Naive B cell (primary cell): Measurements from ENCODE around the gene PHACTR4. TPM values are rescaled to one million over a fixed set of nuclear protein-coding genes. Genes with fewer than 3 reads are reported as not detected.
A peak's percentile ranks its signal among the peaks of the same experiment; 100 is the strongest.
"Not testable (repeated sequence)": the region's sequence is repeated elsewhere in the genome, so short reads cannot be mapped to it uniquely, and the experiment has no call there.

Experiments used
- ATAC-seq, 2 donors: fragments of 150-1000 bp; cut with Tn5 transposase; 2 replicates each; pipeline ENCODE4 v1.10.0; 2021; ENCODE audit warnings: low read depth in 2 of 2, mild to moderate bottlenecking in 2 of 2, moderate library complexity in 2 of 2
- DNase-seq: peaks from one replicate; pipeline ENCODE4 v3.0.0; 2022
- H3K27ac Mint-ChIP-seq, 6 donors: one replicate each; pipeline ENCODE4 v1.8.0; 2020 to 2022; ENCODE audit warnings: mild to moderate bottlenecking in 6 of 6, mixed read lengths in 6 of 6, moderate library complexity in 5 of 6, inconsistent platforms in 2 of 6
- H3K27me3 Mint-ChIP-seq, 3 donors: one replicate each; pipeline ENCODE4 v1.8.0; 2021 to 2022; ENCODE audit warnings: mixed read lengths in 3 of 3, mild to moderate bottlenecking in 1 of 3
- H3K36me3 Mint-ChIP-seq, 2 donors: one replicate each; pipeline ENCODE4 v1.8.0; 2020 to 2022; ENCODE audit warnings: mixed read lengths in 2 of 2, inconsistent platforms in 1 of 2, mild to moderate bottlenecking in 1 of 2
- H3K4me1 Mint-ChIP-seq, 3 donors: one replicate each; pipeline ENCODE4 v1.8.0; 2020 to 2022; ENCODE audit warnings: mixed read lengths in 3 of 3, inconsistent platforms in 1 of 3, mild to moderate bottlenecking in 1 of 3, moderate library complexity in 1 of 3
- H3K4me3 Mint-ChIP-seq, 8 donors: one replicate each; pipeline ENCODE4 v1.8.0; 2020 to 2022; ENCODE audit warnings: mild to moderate bottlenecking in 8 of 8, mixed read lengths in 8 of 8, moderate library complexity in 8 of 8, inconsistent platforms in 2 of 8
- H3K9me3 Mint-ChIP-seq, 7 donors: one replicate each; pipeline ENCODE4 v1.8.0; 2020 to 2022; ENCODE audit warnings: mixed read lengths in 7 of 7, mild to moderate bottlenecking in 5 of 7, inconsistent platforms in 2 of 7, moderate library complexity in 1 of 7
- polyA plus RNA-seq, 6 donors: library from polyadenylated mRNA; unstranded; fragments of 300-500 nt; fragmentation: Illumina TruSeq; gene quantifications; one replicate each; pipeline ENCODE4 v1.2.3, GENCODE V29; 2021; ENCODE audit warnings: low read depth in 6 of 6

Gene PHACTR4
- polyA plus RNA-seq, 6 donors from 2014 or later = 6.9 to 23.0 (median 9.5) TPM; not detected in 1

DNA sequence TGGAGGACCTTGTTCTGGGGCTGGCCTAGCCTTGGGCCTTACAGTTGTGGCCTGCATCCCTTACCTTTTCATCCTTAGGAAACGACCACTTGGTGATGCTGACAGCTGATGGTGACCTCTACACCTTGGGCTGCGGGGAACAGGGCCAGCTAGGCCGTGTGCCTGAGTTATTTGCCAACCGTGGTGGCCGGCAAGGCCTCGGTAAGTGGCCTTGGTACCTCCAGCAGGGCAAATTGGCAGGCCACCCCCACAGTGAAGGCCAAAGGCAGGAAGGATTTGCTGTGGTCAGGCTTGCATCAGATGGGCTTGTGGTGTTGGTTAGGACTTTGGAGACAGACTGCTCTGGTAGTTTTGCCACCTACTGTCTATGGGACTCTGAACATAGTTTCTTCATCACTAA lies 165.6 kb downstream of the PHACTR4 start:
- Mint-ChIP-seq H3K4me1 (peaks cover 0 to 2% (median 0%) of the 10 kb centered on the region in 3 donors), H3K4me3 (no peak overlapping the region), H3K27ac (peak overlapping the region in 1 of 6 donors; percentile 22), H3K27me3 (no peaks in the 10 kb centered on the region), H3K9me3 (no peaks in the 10 kb centered on the region), H3K36me3 (peaks cover 7 to 10% of the 10 kb centered on the region in 2 donors)
- DNase-seq = no peak
- ATAC-seq = no peak

DNA sequence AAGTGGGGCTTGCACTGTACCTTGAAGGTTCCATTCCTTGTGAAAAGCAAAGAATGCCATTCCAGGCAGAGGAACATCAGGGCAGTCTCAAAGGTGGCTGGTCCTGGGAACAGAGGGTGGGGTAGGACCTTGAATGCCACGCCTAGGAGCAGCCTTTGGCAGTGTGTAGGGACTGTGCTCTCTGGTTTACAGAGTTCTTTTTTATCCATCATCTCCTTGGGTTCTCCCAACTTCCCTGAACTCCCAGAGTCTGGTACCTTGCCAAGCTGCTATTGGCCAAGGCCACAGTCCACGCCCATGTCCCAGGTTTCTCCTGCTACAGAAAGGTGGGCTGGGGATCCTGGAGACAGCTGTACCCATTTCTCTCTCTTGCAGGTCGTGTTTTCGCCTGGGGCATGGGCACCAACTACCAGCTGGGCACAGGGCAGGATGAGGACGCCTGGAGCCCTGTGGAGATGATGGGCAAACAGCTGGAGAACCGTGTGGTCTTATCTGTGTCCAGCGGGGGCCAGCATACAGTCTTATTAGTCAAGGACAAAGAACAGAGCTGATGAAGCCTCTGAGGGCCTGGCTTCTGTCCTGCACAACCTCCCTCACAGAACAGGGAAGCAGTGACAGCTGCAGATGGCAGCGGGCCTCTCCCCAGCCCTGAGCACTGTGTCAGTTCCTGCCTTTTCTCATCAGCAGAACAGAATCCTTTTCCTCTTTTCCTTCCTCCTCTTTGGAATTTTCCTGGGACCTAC lies 168.1 kb downstream of the PHACTR4 start:
- H3K4me1 Mint-ChIP-seq = no peaks in the 10 kb centered on the region
- no peaks in the 10 kb centered on the region for H3K9me3 Mint-ChIP-seq
- no peak overlapping the region for H3K4me3 Mint-ChIP-seq

GRCh38 chr1:28538286-28538685 lies 168.7 kb downstream of the PHACTR4 start:
- H3K4me3 Mint-ChIP-seq = no peak overlapping the region
- H3K27me3 Mint-ChIP-seq = no peaks in the 10 kb centered on the region
- no peak overlapping the region for H3K27ac Mint-ChIP-seq
- no peaks in the 10 kb centered on the region for H3K9me3 Mint-ChIP-seq
- DNase-seq = no peak
- ATAC-seq = no peak
- H3K4me1 Mint-ChIP-seq = no peaks in the 10 kb centered on the region
- peaks cover 0 to 10% of the 10 kb centered on the region in 2 donors for H3K36me3 Mint-ChIP-seq

More for the DNA sequence above, 168.1 kb downstream of the PHACTR4 start:
- Mint-ChIP-seq H3K36me3 (peaks cover 0 to 10% of the 10 kb centered on the region in 2 donors), H3K27ac (no peak overlapping the region), H3K27me3 (no peaks in the 10 kb centered on the region)
- DNase-seq (no peak), ATAC-seq (no peak)

DNA sequence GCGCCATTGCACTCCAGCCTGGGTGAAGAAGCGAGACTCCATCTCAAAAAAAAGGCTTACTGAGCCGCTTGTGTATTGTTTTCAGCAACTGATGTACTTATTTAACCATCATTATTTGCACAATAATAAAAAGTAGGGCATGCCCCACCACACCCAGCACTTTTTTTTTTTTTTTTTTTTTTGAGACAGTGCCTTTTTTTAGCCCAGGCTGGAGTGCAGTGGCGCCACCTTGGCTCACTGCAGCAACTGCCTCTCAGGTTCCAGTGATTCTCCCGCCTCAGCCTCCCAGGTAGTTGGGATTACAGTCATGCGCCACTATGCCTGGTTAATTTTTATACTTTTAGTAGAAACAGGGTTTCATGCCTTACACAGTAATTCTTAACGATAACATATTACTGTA lies 171.1 kb downstream of the PHACTR4 start:
- H3K4me1 Mint-ChIP-seq = no peaks in the 10 kb centered on the region
- DNase-seq = no peak
- no peak overlapping the region for H3K27ac Mint-ChIP-seq
- H3K9me3 Mint-ChIP-seq = no peaks in the 10 kb centered on the region
- no peak for ATAC-seq
- no peaks in the 10 kb centered on the region for H3K27me3 Mint-ChIP-seq
- H3K4me3 Mint-ChIP-seq = no peak overlapping the region
- H3K36me3 Mint-ChIP-seq = peaks cover 0 to 10% of the 10 kb centered on the region in 2 donors

DNA sequence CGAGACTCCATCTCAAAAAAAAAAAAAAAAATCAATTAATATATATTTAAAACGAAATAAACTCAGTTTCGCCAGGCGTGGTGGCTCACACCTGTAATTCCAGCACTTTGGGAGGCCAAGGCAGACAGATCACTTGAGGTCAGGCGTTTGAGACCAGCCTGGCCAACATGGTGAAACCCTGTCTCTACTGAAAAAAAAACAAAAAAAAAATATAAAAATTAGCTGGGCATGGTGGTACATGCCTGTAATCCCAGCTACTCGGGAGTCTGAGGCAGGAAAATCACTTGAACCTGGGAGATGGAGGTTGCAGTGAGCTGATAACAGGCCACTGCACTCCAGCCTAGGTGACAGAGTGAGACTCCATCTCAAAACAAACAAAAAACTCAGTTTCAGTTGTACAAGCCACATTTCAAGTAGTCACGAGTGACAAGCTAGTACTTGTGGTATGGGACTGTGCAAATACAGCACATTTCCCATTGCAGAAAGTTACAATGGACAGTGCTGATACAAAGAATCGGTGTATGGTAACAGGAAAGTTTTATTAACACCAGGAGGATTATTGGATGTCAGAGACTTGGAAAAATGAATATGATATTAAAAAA lies 172.0 kb downstream of the PHACTR4 start:
- ATAC-seq, H3K4me1 Mint-ChIP-seq, H3K27me3 Mint-ChIP-seq, H3K9me3 Mint-ChIP-seq, H3K4me3 Mint-ChIP-seq, H3K27ac Mint-ChIP-seq, H3K36me3 Mint-ChIP-seq, DNase-seq: not testable (repeated sequence)

DNA sequence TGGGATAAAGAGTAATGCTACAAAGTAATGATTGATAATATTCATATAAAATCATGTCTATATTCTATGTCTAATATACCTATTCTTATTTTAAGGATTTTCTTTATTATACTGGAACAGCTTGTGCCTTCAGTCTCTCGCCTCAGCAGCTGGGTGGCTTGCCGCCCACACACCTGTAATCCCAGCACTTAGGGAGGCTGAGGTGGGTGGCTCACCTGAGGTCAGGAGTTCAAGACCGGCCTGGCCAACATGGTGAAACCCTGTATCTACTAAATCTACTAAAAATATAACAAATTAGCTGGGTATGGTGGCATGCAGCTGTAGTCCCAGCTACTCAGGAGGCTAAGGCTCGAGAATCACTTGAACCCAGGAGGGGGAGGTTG lies 175.7 kb downstream of the PHACTR4 start:
- ATAC-seq (no peak), DNase-seq (no peak)
- Mint-ChIP-seq H3K27ac (no peak overlapping the region), H3K4me3 (no peak overlapping the region), H3K36me3 (no peaks in the 10 kb centered on the region), H3K4me1 (no peaks in the 10 kb centered on the region), H3K9me3 (no peaks in the 10 kb centered on the region), H3K27me3 (no peaks in the 10 kb centered on the region)

GRCh38 chr1:28548318-28548717 lies 178.8 kb downstream of the PHACTR4 start:
- H3K36me3 Mint-ChIP-seq = no peaks in the 10 kb centered on the region
- no peak overlapping the region for H3K4me3 Mint-ChIP-seq
- DNase-seq (no peak), ATAC-seq (no peak)
- H3K27me3 Mint-ChIP-seq = no peaks in the 10 kb centered on the region
- peaks cover 5 to 14% (median 9%) of the 10 kb centered on the region in 3 donors for H3K4me1 Mint-ChIP-seq
- no peaks in the 10 kb centered on the region for H3K9me3 Mint-ChIP-seq
- no peak overlapping the region for H3K27ac Mint-ChIP-seq

Other genes starting within 250 kb of the PHACTR4 start
- gene PTAFR, start 193.1 kb upstream of the PHACTR4 start, polyA plus RNA-seq = 1 to 10 TPM; 2.2 to 6.9 (median 5.1) TPM
- gene DNAJC8, start 136.7 kb upstream of the PHACTR4 start, polyA plus RNA-seq = 100 to 1,000 TPM; 145 to 193 (median 151) TPM
- 100 to 1,000 TPM; 369 to 762 (median 520) TPM for gene ATP5IF1, start 133.6 kb upstream of the PHACTR4 start, polyA plus RNA-seq
- gene SESN2, start 110.2 kb upstream of the PHACTR4 start, polyA plus RNA-seq = 1 to 10 TPM; 1.6 to 4.5 (median 3.2) TPM
- gene MED18, start 40.7 kb upstream of the PHACTR4 start, polyA plus RNA-seq = 10 to 100 TPM in 1 of 6 donors, 1 to 10 TPM in 4, not detected in 1; 4.5 to 16.6 (median 6.7) TPM
- 10 to 100 TPM in 3 of 6 donors, 1 to 10 TPM in 3; 3.8 to 12.2 (median 9.5) TPM for gene RCC1, start 136.3 kb downstream of the PHACTR4 start, polyA plus RNA-seq
- gene TRNAU1AP, start 183.3 kb downstream of the PHACTR4 start, polyA plus RNA-seq = 10 to 100 TPM in 5 of 6 donors, 1 to 10 TPM in 1; 9.8 to 30.7 (median 25.9) TPM
- gene RAB42, start 222.5 kb downstream of the PHACTR4 start, polyA plus RNA-seq = under 1 TPM in 1 of 6 donors, not detected in 5; 0.53 TPM